HepG2 (cell line): Measurements from ENCODE around the gene VPS54. TPM values are rescaled to one million over a fixed set of nuclear protein-coding genes. Genes with fewer than 3 reads are reported as not detected.

Experiments
- CREM ChIP-seq, 2 experiments: sonication (generic) in 1 of 2; formaldehyde crosslinking in 1 of 2; IDR thresholded peaks; 2 replicates each; pipeline versions ENCODE4 v1.4.0 to v1.6.1; 2016 to 2020; ENCODE audit warnings: antibody characterized with exemption in 1 of 2, mild to moderate bottlenecking in 1 of 2, missing genetic modification reagents in 1 of 2
- FOXA3 ChIP-seq: IDR thresholded peaks from 2 replicates; pipeline ENCODE4 v1.6.1; 2016; ENCODE audit warnings: missing genetic modification reagents, missing compliant biosample characterization
- JUNB ChIP-seq: sonication (generic); formaldehyde crosslinking; IDR thresholded peaks from 2 replicates; pipeline ENCODE4 v1.8.0; 2022; ENCODE audit warnings: missing genetic modification reagents, mild to moderate bottlenecking, borderline replicate concordance
- LCORL ChIP-seq, 2 experiments: fragments of 450-650 bp in 1 of 2; sonication (generic) in 1 of 2; formaldehyde crosslinking in 1 of 2; IDR thresholded peaks; 2 replicates each; pipeline versions ENCODE4 v1.5.0 to v1.6.1; 2017 to 2020; ENCODE audit warnings: antibody characterized with exemption in 1 of 2, missing genetic modification reagents in 1 of 2
- NFIC ChIP-seq: IDR thresholded peaks from 2 replicates; pipeline ENCODE4 v1.6.1; 2012; ENCODE audit warnings: mild to moderate bottlenecking, low read length, inconsistent platforms
- NR0B2 ChIP-seq: sonication (generic); formaldehyde crosslinking; IDR thresholded peaks from 2 replicates; pipeline ENCODE4 v1.4.0; 2020; ENCODE audit warnings: mild to moderate bottlenecking, missing genetic modification reagents
- NR2F2 ChIP-seq: IDR thresholded peaks from 2 replicates; pipeline ENCODE4 v1.6.1; 2012; ENCODE audit warnings: low read depth, inconsistent platforms, borderline replicate concordance
- SAP130 ChIP-seq: IDR thresholded peaks from 2 replicates; pipeline ENCODE4 v1.6.1; 2016; ENCODE audit warnings: low read depth
- TCF7L2 ChIP-seq: IDR thresholded peaks from 2 replicates; pipeline ENCODE4 v1.6.1; 2011; ENCODE audit warnings: mild to moderate bottlenecking, low read depth, low read length, moderate library complexity
- ZBTB43 ChIP-seq: sonication (generic); formaldehyde crosslinking; conservative IDR thresholded peaks from 2 replicates; pipeline ENCODE4 v1.4.0; 2020; ENCODE audit warnings: missing genetic modification reagents
- ZNF232 ChIP-seq: sonication (generic); formaldehyde crosslinking; IDR thresholded peaks from 2 replicates; pipeline ENCODE4 v1.4.0; 2020; ENCODE audit warnings: missing genetic modification reagents, borderline replicate concordance
- ZNF292 ChIP-seq: sonication (generic); formaldehyde crosslinking; IDR thresholded peaks from 2 replicates; pipeline ENCODE4 v1.8.1; 2022; ENCODE audit warnings: mild to moderate bottlenecking, low read depth, missing genetic modification reagents, borderline replicate concordance
- ZNF687 ChIP-seq: sonication (generic); formaldehyde crosslinking; IDR thresholded peaks from 2 replicates; pipeline ENCODE4 v1.5.1; 2020; ENCODE audit warnings: mild to moderate bottlenecking, missing genetic modification reagents, moderate library complexity
- ZNF781 ChIP-seq: sonication (generic); formaldehyde crosslinking; IDR thresholded peaks from 2 replicates; pipeline ENCODE4 v1.5.1; 2020; ENCODE audit warnings: borderline replicate concordance, mild to moderate bottlenecking, missing genetic modification reagents; ENCODE audit errors: not compliant biosample characterization
- polyA plus RNA-seq, 8 experiments: library from polyadenylated mRNA; depleted of rRNA in 3 of 8; stranded (reverse) in 7 of 8; unstranded in 1 of 8; fragments of >200 nt; fragmentation: Illumina TruSeq in 4 of 8; extraction: Trizol in 4 of 8; gene quantifications; 2 replicates each; pipeline versions ENCODE4 v1.2.1 to v1.2.3, GENCODE V29; 2011 to 2016; ENCODE audit warnings: low read depth in 4 of 8, missing spikeins in 1 of 8, mixed read lengths in 1 of 8; ENCODE audit not compliant: insufficient read depth in 1 of 8
- total RNA-seq, 5 experiments: library from RNA; depleted of rRNA; stranded (reverse); fragments of >200 nt; fragmentation: Illumina TruSeq; extraction: Trizol; gene quantifications; 2 replicates each; pipeline ENCODE4 v1.2.3, GENCODE V29; 2016; ENCODE audit warnings: low read depth in 1 of 5
- TF ChIP-seq, protein P1 (sequence below): IDR thresholded peaks from 2 replicates; pipeline ENCODE4 v1.6.1; 2016; ENCODE audit warnings: mild to moderate bottlenecking

Gene VPS54
- total and polyA plus RNA-seq, 2 of the 13 experiments (the other 11 are each of a cell fraction or from before 2014, with no cell fraction given), result 64.7 to 77.5 TPM

GRCh38 chr2:63842149-63843061, 176.8 kb downstream of the VPS54 start (continued):
- no peak for TF ChIP-seq NR0B2 (CRISPR knock-in tag)
- TF ChIP-seq CREM (IDR thresholded peaks at IDR 0.05), result peak; percentile 50; the same call in 1 of the 2 replicates
- no peak for TF ChIP-seq CREM (CRISPR knock-in tag; IDR thresholded peaks at IDR 0.05)
- no peak for TF ChIP-seq ZBTB43 (CRISPR knock-in tag)
- TF ChIP-seq ZNF781, result no peak
- TF ChIP-seq ZNF232, result 0 out of 2 replicates have a peak, but pooled peaks have one; percentile 33
- TF ChIP-seq JUNB (CRISPR knock-in tag), result peak; percentile 22; the same call in 1 of the 2 replicates
- TF ChIP-seq ZNF687 (CRISPR knock-in tag), result no peak; the same call in 1 of the 2 replicates
- peak; percentile 63; the same call in 1 of the 2 replicates for TF ChIP-seq NFIC
- TF ChIP-seq LCORL (IDR thresholded peaks at IDR 0.05), result no peak
- TF ChIP-seq LCORL (CRISPR knock-in tag; IDR thresholded peaks at IDR 0.05), result peak; percentile 64; the same call in 1 of the 2 replicates
- TF ChIP-seq, protein P1, sequence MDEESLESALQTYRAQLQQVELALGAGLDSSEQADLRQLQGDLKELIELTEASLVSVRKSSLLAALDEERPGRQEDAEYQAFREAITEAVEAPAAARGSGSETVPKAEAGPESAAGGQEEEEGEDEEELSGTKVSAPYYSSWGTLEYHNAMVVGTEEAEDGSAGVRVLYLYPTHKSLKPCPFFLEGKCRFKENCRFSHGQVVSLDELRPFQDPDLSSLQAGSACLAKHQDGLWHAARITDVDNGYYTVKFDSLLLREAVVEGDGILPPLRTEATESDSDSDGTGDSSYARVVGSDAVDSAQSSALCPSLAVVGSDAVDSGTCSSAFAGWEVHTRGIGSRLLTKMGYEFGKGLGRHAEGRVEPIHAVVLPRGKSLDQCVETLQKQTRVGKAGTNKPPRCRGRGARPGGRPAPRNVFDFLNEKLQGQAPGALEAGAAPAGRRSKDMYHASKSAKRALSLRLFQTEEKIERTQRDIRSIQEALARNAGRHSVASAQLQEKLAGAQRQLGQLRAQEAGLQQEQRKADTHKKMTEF (CRISPR knock-in tag), result no peak; the same call in 1 of the 2 replicates
- peak; percentile 60; the same call in 1 of the 2 replicates for TF ChIP-seq ZNF292 (CRISPR knock-in tag)
- peak; percentile 95 for TF ChIP-seq SAP130
- TF ChIP-seq FOXA3, result peak; percentile 57; the same call in 1 of the 2 replicates
- TF ChIP-seq NR2F2, result peak; percentile 40; the same call in 1 of the 2 replicates
- 0 out of 2 replicates have a peak, but pooled peaks have one; percentile 36 for TF ChIP-seq TCF7L2
